SJSA1 (cell line): Measurements from ENCODE around the gene COMMD10. TPM values are rescaled to one million over a fixed set of nuclear protein-coding genes. Genes with fewer than 3 reads are reported as not detected.

Source experiments
- DNase-seq, 2 experiments: peaks; one replicate each; pipeline ENCODE4 v3.0.0-alpha.2; 2015 to 2020; ENCODE audit warnings: low spot score in 2 of 2, low read depth in 1 of 2
- H3K27ac ChIP-seq: fragments of 250-450 bp; sonication (Bioruptor Pico); 2 replicates; pipeline ENCODE4 v1.5.1; 2020; ENCODE audit warnings: mild to moderate bottlenecking, moderate library complexity
- H3K27me3 ChIP-seq: fragments of 250-450 bp; sonication (Bioruptor Pico); replicated peaks from 2 replicates; pipeline ENCODE4 v1.5.1; 2020; ENCODE audit warnings: mild to moderate bottlenecking, moderate library complexity
- H3K36me3 ChIP-seq: fragments of 250-450 bp; sonication (Bioruptor Pico); 2 replicates; pipeline ENCODE4 v1.5.1; 2020; ENCODE audit warnings: mild to moderate bottlenecking
- H3K4me1 ChIP-seq: fragments of 250-450 bp; sonication (Bioruptor Pico); replicated peaks from 2 replicates; pipeline ENCODE4 v1.6.1; 2021; ENCODE audit warnings: mild to moderate bottlenecking
- H3K4me3 ChIP-seq: fragments of 250-450 bp; sonication (Bioruptor Pico); 2 replicates; pipeline ENCODE4 v1.5.1; 2020; ENCODE audit warnings: mild to moderate bottlenecking
- H3K9me3 ChIP-seq: fragments of 250-450 bp; sonication (Bioruptor Pico); replicated peaks from 2 replicates; pipeline ENCODE4 v1.5.1; 2020; ENCODE audit warnings: mild to moderate bottlenecking
- total RNA-seq: library from RNA; depleted of rRNA; stranded (reverse); fragments of >200 nt; shearing (Covaris generic); gene quantifications from 2 replicates; pipeline ENCODE4 v1.2.3, GENCODE V29; 2014; rRNA removed

The COMMD10 gene
- total RNA-seq, 1 experiment from 2014 or later = 141 TPM

GRCh38 chr5:116329503-116329902, 244.7 kb downstream of the COMMD10 start:
- no peak for DNase-seq
- Histone ChIP-seq H3K9me3 (peaks cover 8% of the 10 kb centered on the region; the same call in 1 of the 2 replicates), H3K36me3 (no peaks in the 10 kb centered on the region), H3K4me1 (no peaks in the 10 kb centered on the region), H3K27me3 (no peaks in the 10 kb centered on the region), H3K4me3 (no peak overlapping the region), H3K27ac (no peak overlapping the region)

DNA sequence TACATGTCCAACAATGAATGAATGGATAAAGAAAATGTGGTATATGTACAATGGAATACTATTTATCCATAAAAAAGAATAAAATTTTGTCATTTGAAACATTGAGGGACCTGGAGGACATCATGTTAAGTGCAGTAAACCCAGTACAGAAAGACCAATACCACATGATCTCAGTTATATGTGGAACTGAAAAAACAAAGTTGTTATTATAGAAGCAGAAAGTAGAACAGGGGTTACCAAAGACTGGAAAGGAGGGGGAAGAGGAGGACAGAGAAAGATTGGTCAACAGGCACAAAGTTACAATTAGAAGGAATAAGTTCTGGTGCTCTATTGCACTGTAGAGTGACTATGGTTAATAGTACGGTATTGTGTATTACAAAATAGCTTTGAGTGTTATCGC, 256.0 kb downstream of the COMMD10 start:
- no peaks in the 10 kb centered on the region for H3K27me3 ChIP-seq
- no peaks in the 10 kb centered on the region for H3K4me1 ChIP-seq
- DNase-seq = no peak
- no peaks in the 10 kb centered on the region for H3K36me3 ChIP-seq
- no peak overlapping the region for H3K27ac ChIP-seq
- no peak overlapping the region for H3K4me3 ChIP-seq
- H3K9me3 ChIP-seq = no peaks in the 10 kb centered on the region

Other genes with a start within 250 kb of the COMMD10 start
- gene ATG12, start 243.5 kb upstream of the COMMD10 start, total RNA-seq = 174 and 179 TPM in 2 replicates
- 140 and 316 TPM in 2 replicates for gene AP3S1, start 243.1 kb upstream of the COMMD10 start, total RNA-seq
- gene LVRN, start 122.5 kb upstream of the COMMD10 start, total RNA-seq = 0.74 TPM in 1 of 2 replicates, not detected in the other
- gene ARL14EPL, start 52.6 kb upstream of the COMMD10 start, total RNA-seq = 1.3 TPM in 1 of 2 replicates, not detected in the other